Smooth muscle cell (in vitro differentiated cells): Measurements from ENCODE around the gene ADIPOR1. TPM values are rescaled to one million over a fixed set of nuclear protein-coding genes. Genes with fewer than 3 reads are reported as not detected.
A peak's percentile ranks its signal among the peaks of the same experiment; 100 is the strongest.

ENCODE experiments used
- DNase-seq: peaks from one replicate; lab custom pipeline; 2025; ENCODE audit not compliant: unreplicated experiment; lab: John Stamatoyannopoulos, UW
- H2AFZ ChIP-seq: fragments of 200-600 bp; sonication (generic); 2 replicates; pipeline ENCODE4 v1.6.0; 2016; ENCODE audit warnings: antibody characterized with exemption, low read depth, mild to moderate bottlenecking
- H3F3A ChIP-seq: fragments of 200-600 bp; sonication (generic); 2 replicates; pipeline ENCODE4 v1.6.0; 2017; ENCODE audit warnings: antibody characterized with exemption, low read depth
- H3K27ac ChIP-seq: fragments of 200-600 bp; sonication (generic); 2 replicates; pipeline ENCODE4 v1.5.1; 2016; ENCODE audit warnings: low read depth, mild to moderate bottlenecking
- H3K27me3 ChIP-seq: fragments of 200-600 bp; sonication (generic); 2 replicates; pipeline ENCODE4 v1.6.1; 2016; ENCODE audit warnings: low read depth, mild to moderate bottlenecking
- H3K36me3 ChIP-seq: fragments of 200-600 bp; sonication (generic); 2 replicates; pipeline ENCODE4 v1.5.1; 2016; ENCODE audit warnings: low read depth
- H3K4me1 ChIP-seq: fragments of 200-600 bp; sonication (generic); 2 replicates; pipeline ENCODE4 v1.5.1; 2016; ENCODE audit warnings: low read depth
- H3K4me2 ChIP-seq: fragments of 200-600 bp; sonication (generic); 2 replicates; pipeline ENCODE4 v1.6.0; 2016; ENCODE audit warnings: mild to moderate bottlenecking
- H3K4me3 ChIP-seq: fragments of 200-600 bp; sonication (generic); 2 replicates; pipeline ENCODE4 v1.5.1; 2016; ENCODE audit warnings: mild to moderate bottlenecking
- H3K79me2 ChIP-seq: fragments of 200-600 bp; sonication (generic); 2 replicates; pipeline ENCODE4 v1.6.0; 2016; ENCODE audit warnings: low read depth, mild to moderate bottlenecking
- H3K9ac ChIP-seq: fragments of 200-600 bp; sonication (generic); 2 replicates; pipeline ENCODE4 v1.6.0; 2016; ENCODE audit warnings: low read depth
- H3K9me3 ChIP-seq: fragments of 200-600 bp; sonication (generic); replicated peaks from 2 replicates; pipeline ENCODE4 v1.5.1; 2016; ENCODE audit warnings: low read depth
- H4K20me1 ChIP-seq: fragments of 200-600 bp; sonication (generic); 2 replicates; pipeline ENCODE4 v1.6.0; 2016; ENCODE audit warnings: low read depth
- WGBS: methylation state at CpG from one replicate; pipeline ENCODE4 v1.1.7; 2016; ENCODE audit warnings: low lambda C conversion rate; 5-methylcytosine and 5-hydroxymethylcytosine counted together
- polyA plus RNA-seq: library from polyadenylated mRNA; unstranded; fragments of >200 nt; fragmentation: Nextera tagmentation; extraction: Ambion mirVana; gene quantifications from 2 replicates; pipeline ENCODE4 v1.2.1, GENCODE V29; 2016
- total RNA-seq: library from RNA; depleted of rRNA; stranded (reverse); fragments of >200 nt; gene quantifications from 2 replicates; pipeline ENCODE4 v1.2.3, GENCODE V29; 2014
- TF ChIP-seq, protein P1 (sequence below): fragments of 200-600 bp; sonication (generic); IDR thresholded peaks from 2 replicates; pipeline ENCODE4 v1.5.1; 2017; ENCODE audit warnings: borderline replicate concordance, mild to moderate bottlenecking, antibody characterized with exemption; ENCODE audit not compliant: insufficient read depth, poor library complexity, severe bottlenecking

The ADIPOR1 gene
- total and polyA plus RNA-seq, 2 experiments from 2014 or later = 132 to 146 TPM

DNA sequence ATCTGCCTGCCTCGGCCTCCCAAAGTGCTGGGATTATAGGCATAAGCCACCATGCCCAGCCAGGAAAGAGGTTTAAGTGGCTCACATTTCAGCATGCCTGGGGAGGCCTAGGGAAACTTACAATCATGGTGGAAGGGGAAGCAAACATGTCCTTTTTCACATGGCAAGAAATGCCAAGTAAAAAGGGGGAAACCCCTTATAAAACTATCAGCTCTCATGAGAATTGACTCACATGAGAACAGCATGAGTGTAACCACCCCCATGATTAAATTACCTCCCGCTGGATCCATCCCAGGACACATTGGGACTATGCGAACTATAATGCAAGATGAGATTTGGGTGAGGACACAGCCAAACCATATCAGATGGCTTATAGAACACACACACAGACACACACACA, 22.3 kb downstream of the ADIPOR1 start:
- no peak overlapping the region for H2AFZ ChIP-seq
- DNase-seq = no peak
- H3K9ac ChIP-seq = no peak overlapping the region
- no peaks in the 10 kb centered on the region for H4K20me1 ChIP-seq
- H3K4me3 ChIP-seq = no peak overlapping the region
- no peaks in the 10 kb centered on the region for H3K79me2 ChIP-seq
- WGBS = 82% methylated on average over 3 of the region's 3 CpGs
- H3K9me3 ChIP-seq = no peaks in the 10 kb centered on the region
- H3K4me2 ChIP-seq = no peak overlapping the region
- peaks cover 6% of the 10 kb centered on the region for H3F3A ChIP-seq
- no peaks in the 10 kb centered on the region for H3K36me3 ChIP-seq
- no peak overlapping the region for H3K27ac ChIP-seq
- TF ChIP-seq, protein P1, sequence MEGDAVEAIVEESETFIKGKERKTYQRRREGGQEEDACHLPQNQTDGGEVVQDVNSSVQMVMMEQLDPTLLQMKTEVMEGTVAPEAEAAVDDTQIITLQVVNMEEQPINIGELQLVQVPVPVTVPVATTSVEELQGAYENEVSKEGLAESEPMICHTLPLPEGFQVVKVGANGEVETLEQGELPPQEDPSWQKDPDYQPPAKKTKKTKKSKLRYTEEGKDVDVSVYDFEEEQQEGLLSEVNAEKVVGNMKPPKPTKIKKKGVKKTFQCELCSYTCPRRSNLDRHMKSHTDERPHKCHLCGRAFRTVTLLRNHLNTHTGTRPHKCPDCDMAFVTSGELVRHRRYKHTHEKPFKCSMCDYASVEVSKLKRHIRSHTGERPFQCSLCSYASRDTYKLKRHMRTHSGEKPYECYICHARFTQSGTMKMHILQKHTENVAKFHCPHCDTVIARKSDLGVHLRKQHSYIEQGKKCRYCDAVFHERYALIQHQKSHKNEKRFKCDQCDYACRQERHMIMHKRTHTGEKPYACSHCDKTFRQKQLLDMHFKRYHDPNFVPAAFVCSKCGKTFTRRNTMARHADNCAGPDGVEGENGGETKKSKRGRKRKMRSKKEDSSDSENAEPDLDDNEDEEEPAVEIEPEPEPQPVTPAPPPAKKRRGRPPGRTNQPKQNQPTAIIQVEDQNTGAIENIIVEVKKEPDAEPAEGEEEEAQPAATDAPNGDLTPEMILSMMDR = no peak
- H3K27me3 ChIP-seq = no peaks in the 10 kb centered on the region
- no peaks in the 10 kb centered on the region for H3K4me1 ChIP-seq

DNA sequence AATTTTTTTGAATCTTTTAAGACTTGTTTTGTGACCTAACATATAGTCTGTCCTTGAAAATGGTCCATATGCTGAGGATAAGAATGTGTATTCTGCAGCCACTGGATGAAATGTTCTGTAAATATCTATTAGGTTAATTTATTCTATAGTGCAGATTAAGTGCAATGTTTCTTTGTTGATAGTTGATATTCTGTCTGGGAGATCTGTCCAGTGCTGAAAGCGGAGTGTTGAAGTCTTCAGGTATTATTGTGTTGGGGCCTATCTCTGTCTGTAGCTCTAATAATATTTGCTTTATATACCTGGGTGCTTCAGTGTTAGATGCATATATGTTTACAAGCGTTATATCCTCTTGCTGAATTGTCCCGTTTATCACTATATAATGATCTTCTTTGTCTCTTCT, 23.4 kb downstream of the ADIPOR1 start:
- H2AFZ ChIP-seq = no peak overlapping the region
- H3K9ac ChIP-seq = no peak overlapping the region
- TF ChIP-seq, protein P1 = no peak
- 89% methylated on average over 3 of the region's 3 CpGs for WGBS
- no peak overlapping the region for H3K4me3 ChIP-seq
- H3K9me3 ChIP-seq = no peaks in the 10 kb centered on the region
- no peaks in the 10 kb centered on the region for H3K4me1 ChIP-seq
- no peaks in the 10 kb centered on the region for H3K27me3 ChIP-seq
- DNase-seq = no peak
- no peaks in the 10 kb centered on the region for H3K79me2 ChIP-seq
- H3F3A ChIP-seq = peaks cover 6% of the 10 kb centered on the region
- H4K20me1 ChIP-seq = no peaks in the 10 kb centered on the region
- H3K27ac ChIP-seq = no peak overlapping the region
- no peaks in the 10 kb centered on the region for H3K36me3 ChIP-seq
- no peak overlapping the region for H3K4me2 ChIP-seq

DNA sequence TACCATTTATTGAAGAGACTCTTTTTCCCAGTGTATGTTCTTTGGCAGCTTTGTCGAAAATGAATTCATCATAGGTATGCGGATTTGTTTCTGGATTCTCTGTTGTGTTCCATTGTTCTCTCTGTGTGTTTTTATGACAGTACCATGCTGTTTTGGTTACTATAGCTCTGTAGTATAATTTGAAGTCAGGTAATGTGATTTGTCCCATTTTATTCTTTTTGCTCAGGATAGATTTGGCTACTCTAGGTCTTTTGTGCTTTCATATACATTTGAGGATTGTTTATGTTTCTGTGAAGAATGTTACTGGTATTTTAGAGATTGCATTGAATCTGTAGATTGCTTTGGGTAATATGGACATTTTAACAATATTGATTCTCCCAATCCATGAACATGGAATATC, 25.6 kb downstream of the ADIPOR1 start:
- H3K9ac ChIP-seq = no peak overlapping the region
- no peak overlapping the region for H3K27ac ChIP-seq
- 83% methylated on average over 2 of the region's 2 CpGs for WGBS
- H3K27me3 ChIP-seq = no peaks in the 10 kb centered on the region
- DNase-seq = no peak
- no peak overlapping the region for H2AFZ ChIP-seq
- no peak overlapping the region for H3K4me2 ChIP-seq
- H3K79me2 ChIP-seq = no peaks in the 10 kb centered on the region
- TF ChIP-seq, protein P1 = no peak
- no peaks in the 10 kb centered on the region for H3K36me3 ChIP-seq
- no peak overlapping the region for H3K4me3 ChIP-seq
- no peaks in the 10 kb centered on the region for H3K4me1 ChIP-seq
- no peaks in the 10 kb centered on the region for H3K9me3 ChIP-seq
- no peaks in the 10 kb centered on the region for H3F3A ChIP-seq
- H4K20me1 ChIP-seq = no peaks in the 10 kb centered on the region

DNA sequence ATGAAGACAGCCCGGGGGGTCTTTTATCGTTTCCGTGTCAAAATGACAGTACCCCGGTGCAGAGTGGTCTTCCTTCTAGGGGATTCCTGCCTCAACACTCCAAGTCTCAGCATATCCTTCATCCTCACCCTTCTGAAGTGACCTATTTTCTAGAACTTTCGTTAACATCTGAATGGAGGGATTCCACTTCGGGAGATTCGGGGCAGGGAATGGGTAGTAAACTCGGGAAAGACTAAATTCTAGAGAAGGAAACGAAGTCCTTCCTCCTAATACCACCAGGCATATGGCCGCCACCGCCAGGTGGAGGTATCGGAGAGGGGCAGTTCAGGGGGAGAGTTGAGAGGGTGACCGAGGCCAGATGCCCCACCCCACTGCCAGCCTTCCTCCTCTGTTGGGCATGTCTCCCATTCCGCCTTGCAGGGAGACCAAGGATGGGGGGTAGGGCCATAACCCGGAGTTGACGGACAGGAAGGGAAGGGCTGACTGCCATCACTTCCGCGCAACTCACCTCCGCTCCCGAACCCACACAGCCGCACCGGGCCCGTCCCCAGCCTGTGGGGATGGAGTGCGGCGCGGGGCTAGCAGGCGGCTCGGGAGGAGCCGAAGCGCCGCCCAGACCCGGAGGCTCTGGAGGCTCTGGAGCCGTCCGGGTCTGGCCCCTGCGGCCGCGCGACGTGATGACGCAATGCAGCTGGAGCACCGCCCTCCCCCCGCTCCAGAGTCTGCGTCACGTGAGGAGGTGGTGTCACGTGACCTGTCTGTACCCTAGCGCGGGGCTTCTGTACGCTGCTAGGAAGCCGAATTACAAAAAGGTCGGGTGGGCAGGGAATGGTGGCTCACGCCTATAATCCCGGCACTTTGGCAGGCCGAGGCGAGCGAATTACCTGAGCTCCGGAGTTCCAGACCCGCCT, 31.3 kb downstream of the ADIPOR1 start, which contains the start of gene KLHL12:
Gene KLHL12, minus strand, starts transcription at position 654 of the 911 bp plus-strand sequence. CDS start 2,072 bp downstream, outside the sequence.
- Histone ChIP-seq H3K9ac (peak within 1 kb of the TSS; percentile 73), H3K4me3 (peak within 1 kb of the TSS; percentile 65), H3K79me2 (peaks cover 20% of the 10 kb centered on the region), H2AFZ (peak within 1 kb of the TSS; percentile 81), H3K4me2 (peak within 1 kb of the TSS; percentile 94), H3K27ac (peak within 1 kb of the TSS; percentile 72), H3K4me1 (no peaks in the 10 kb centered on the region), H3K27me3 (no peaks in the 10 kb centered on the region), H4K20me1 (no peaks in the 10 kb centered on the region), H3K9me3 (no peaks in the 10 kb centered on the region), H3F3A (no peaks in the 10 kb centered on the region), H3K36me3 (no peaks in the 10 kb centered on the region)
- peak; percentile 88 for DNase-seq
- 2% methylated on average over 56 of the region's 57 CpGs for WGBS
- TF ChIP-seq, protein P1 = peak; percentile 48
